GM12891 (cell line): ENCODE measurements around the gene NDUFC2.

Experiments used
- POLR2A ChIP-seq: IDR thresholded peaks from 2 replicates; pipeline ENCODE4 v1.6.1; 2011; ENCODE audit warnings: low read depth, low read length, control low read depth
- POLR2AphosphoS5 ChIP-seq: IDR thresholded peaks from 2 replicates; pipeline ENCODE4 v1.6.1; 2011; ENCODE audit warnings: low read depth, low read length, control low read depth
- POU2F2 ChIP-seq: IDR thresholded peaks from 2 replicates; pipeline ENCODE4 v1.6.1; 2011; ENCODE audit warnings: low read depth, mild to moderate bottlenecking, control low read depth, low read length, moderate library complexity
- TAF1 ChIP-seq: IDR thresholded peaks from 2 replicates; pipeline ENCODE4 v1.6.1; 2011; ENCODE audit warnings: low read depth, low read length, control low read depth

DNA sequence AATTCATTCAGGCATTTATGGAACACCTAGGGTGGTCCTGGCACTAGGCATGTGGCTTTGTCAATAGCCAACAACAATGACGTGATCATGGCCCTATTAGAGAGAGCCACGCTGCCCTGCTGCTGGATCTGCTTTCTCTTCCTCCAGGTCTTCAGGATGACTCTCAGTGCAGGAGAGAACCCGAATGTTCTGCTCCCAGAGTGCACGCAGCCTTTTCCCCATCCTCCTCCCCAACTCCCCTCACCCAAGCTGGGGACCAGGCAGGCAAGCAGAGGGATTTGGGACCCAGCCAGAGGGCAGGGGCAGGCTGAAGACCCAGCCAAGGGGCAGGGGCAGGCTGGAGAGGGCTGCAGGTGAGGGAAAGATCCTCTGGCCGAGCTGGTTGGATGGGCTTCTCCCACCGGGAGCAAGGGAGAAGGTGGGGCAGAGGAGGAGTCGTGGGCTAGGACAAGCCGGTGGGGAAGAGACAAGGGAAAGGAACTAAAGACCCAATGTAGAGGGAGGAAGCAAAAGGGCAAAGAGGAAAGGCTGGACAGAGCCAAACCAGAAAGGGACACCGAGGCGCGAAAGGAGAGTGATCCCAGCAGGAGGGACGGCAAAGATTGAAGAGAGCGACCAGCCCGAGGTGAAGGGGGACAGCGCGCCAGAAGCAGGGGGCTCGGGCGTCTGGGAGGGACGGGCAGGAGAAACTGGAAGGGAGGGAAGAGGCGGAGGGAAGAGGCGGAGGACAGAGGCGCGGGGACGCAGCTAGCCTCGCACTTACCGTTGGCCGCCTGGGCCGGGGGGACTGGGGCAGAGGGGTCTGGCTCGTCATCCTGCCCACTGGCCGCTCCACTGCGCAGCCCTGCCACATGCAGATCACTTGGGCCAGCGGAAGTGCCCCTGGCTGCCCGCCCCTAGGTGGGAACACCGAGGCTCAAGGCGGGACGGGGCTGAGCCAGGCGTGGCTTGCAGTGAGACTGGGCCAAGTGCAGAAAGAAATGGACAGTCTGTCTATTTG lies 57.0 kb downstream of the NDUFC2 start, which contains the start of gene KCTD14:
- TF ChIP-seq POLR2A (no peak), TAF1 (no peak), POLR2AphosphoS5 (no peak), POU2F2 (no peak)
